NCI-H1105 treated with DMSO at 0.1 percent for 48 hours (cell line): ENCODE measurements around the gene C2.
A peak's percentile ranks its signal among the peaks of the same experiment; 100 is the strongest.
"Not testable (repeated sequence)": the region's sequence is repeated elsewhere in the genome, so short reads cannot be mapped to it uniquely, and the experiment has no call there.

Source experiments
- DNase-seq: peaks from one replicate; lab custom pipeline; 2025; lab: John Stamatoyannopoulos, UW

The C2 gene

DNA sequence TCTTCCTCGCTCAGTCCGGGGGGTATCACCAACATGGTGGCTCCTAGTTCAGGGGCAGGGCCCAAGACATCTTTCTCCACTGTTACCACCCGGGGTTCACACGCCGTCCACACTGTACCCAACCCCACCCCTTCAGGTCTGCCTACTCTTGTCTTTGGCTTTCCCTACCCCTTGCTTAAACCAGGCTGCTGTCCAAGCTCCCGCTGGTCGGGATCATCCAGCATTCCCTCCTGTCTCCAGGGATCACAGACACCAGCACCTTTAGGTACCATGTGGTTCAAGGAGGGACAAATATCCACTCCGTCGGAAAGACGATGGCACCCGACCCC, 30.9 kb downstream of the C2 start:
- DNase-seq: no peak

- peak; percentile 97 for DNase-seq
These were observed 31.5 kb downstream of the C2 start, which contains the start of the genes NELFE and SKIC2 for GRCh38 chr6:31958741-31959739. NELFE (minus strand) TSS chr6:31958971; CDS start chr6:31958446, 525 bp downstream. SKIC2 (plus strand) TSS chr6:31959175; CDS start chr6:31959193, 18 bp downstream.

- no peak for DNase-seq
These were observed 34.1 kb downstream of the C2 start for GRCh38 chr6:31961616-31962015.

DNA sequence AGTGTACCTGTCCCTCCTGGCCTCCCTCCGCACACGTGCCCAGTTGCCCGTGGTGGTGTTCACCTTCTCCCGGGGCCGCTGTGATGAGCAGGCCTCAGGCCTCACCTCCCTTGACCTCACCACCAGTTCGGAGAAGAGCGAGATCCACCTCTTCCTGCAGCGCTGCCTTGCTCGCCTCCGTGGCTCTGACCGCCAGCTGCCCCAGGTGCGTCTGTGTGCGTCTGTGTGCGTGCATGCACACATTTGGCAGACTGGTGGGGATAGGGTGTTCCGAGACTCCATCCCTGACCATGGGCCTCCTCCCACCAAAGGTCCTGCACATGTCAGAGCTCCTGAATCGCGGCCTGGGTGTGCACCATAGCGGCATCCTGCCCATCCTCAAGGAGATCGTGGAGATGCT, 36.4 kb downstream of the C2 start:
- no peak for DNase-seq

- DNase-seq: no peak
These were observed 38.2 kb downstream of the C2 start for GRCh38 chr6:31965700-31966099.

DNA sequence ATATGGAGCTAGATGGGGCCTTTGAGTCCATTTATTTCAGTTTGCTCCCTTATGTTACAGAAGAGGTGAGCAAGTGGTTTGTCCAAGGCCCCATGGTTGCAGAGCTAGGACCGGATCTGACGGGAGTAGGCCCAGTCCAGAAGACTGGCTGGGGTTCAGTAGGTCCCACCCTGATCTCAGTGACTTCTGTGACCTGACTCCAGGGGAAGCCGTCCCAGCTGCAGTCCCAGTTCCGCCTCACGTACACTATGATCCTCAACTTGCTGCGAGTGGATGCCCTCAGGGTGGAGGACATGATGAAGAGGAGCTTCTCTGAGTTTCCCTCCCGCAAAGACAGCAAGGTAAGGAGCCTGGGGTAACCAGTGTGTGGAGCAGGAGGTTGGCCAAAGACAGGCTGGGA, 39.0 kb downstream of the C2 start:
- DNase-seq: no peak

- no peak for DNase-seq
These were observed 39.7 kb downstream of the C2 start for GRCh38 chr6:31966997-31967925.

- DNase-seq: no peak
These were observed 40.4 kb downstream of the C2 start for GRCh38 chr6:31967926-31968320.

DNA sequence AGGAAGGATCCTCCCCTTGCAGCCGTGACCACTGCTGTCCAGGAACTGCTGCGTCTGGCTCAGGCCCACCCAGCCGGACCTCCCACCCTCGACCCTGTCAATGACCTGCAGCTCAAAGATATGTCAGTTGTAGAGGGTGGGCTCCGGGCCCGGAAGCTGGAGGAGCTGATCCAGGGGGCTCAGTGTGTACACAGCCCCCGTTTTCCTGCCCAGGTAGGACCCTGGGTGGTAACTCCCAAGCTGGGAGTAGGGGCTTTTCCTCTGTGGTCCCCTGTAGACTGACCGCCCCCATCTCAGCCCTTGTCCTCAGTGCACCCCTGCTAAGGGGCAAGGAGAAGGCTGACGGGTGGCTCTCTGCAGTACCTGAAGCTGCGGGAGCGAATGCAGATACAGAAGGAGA, 40.8 kb downstream of the C2 start:
- no peak for DNase-seq

DNA sequence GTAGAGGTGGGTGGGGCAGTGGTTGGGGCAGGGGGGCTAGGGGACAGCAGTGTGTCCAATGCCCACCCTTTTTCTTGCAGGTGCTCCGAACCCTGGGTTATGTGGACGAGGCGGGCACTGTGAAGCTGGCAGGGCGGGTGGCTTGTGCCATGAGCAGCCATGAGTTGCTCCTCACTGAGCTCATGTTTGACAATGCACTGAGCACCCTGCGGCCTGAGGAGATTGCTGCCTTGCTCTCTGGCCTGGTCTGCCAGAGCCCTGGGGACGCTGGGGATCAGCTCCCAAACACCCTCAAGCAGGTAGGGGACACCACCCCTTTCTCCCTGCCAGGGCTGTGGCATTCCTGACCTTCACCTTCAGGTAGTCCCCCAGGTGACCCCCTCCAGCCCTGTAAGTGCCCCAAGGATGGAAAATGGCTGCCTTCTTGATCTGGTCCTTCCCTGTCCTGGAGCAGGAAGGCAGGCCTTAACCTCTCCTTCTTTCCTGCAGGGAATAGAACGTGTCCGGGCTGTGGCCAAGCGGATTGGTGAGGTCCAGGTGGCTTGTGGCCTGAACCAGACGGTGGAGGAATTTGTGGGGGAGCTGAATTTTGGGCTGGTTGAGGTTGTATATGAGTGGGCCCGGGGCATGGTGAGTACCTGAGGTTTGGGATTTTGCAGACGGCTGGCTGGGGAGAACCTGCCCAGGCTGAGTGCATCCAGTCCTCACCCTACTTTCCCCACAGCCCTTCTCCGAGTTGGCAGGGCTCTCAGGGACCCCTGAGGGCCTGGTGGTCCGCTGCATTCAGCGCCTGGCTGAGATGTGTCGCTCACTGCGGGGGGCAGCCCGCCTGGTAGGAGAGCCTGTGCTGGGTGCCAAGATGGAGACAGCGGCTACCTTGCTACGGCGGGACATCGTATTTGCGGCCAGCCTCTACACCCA, 41.5 kb downstream of the C2 start:
- no peak for DNase-seq

GRCh38 chr6:31969712-31970603, 42.4 kb downstream of the C2 start:
- DNase-seq: no peak

GRCh38 chr6:31970604-31971271, 43.2 kb downstream of the C2 start:
- DNase-seq: peak; percentile 50

DNA sequence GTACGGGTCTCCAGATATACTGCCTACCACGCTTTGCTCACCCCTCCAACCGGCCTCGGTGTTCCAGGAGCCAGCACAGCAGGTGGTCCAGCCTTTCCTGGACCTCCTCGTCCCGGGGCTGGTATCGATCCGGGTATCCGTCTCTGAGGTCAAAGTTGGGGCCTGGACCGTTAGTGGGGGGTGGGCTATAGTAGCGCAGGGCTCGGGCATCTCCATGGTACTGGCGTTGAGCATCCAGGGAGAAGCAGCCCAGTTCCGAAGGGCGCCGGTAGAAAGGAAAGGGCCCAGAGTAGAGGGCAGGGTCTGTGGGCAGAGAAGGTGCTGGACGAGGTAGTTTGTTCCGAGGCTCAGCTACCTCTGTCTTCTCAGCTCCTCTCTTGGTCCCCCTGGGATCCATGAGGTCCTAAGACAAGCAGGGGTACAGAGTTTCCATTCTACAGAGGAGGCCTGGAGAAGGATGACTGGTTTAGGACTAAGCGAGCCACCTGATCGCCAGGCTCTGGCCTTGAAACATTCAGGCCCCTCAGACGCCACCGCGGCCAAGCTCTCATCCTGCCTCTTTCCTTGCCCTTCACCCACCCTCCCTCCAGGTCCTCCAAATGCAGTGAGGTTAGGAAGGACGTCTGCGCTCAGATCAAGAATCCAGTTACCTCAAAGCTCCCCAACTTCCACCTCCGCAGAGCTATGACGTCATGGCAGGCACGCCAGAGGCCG, 43.9 kb downstream of the C2 start:
- DNase-seq: no peak

- DNase-seq: peak; percentile 98
These were observed 44.6 kb downstream of the C2 start, which contains the start of gene DXO for GRCh38 chr6:31971993-31972708. DXO (minus strand) TSS chr6:31972138; CDS start chr6:31971675, 463 bp downstream.

GRCh38 chr6:31972709-31973350, 45.3 kb downstream of the C2 start:
- no peak for DNase-seq

- DNase-seq: not testable (repeated sequence)
These were observed 48.5 kb downstream of the C2 start for GRCh38 chr6:31976065-31976464.

DNA sequence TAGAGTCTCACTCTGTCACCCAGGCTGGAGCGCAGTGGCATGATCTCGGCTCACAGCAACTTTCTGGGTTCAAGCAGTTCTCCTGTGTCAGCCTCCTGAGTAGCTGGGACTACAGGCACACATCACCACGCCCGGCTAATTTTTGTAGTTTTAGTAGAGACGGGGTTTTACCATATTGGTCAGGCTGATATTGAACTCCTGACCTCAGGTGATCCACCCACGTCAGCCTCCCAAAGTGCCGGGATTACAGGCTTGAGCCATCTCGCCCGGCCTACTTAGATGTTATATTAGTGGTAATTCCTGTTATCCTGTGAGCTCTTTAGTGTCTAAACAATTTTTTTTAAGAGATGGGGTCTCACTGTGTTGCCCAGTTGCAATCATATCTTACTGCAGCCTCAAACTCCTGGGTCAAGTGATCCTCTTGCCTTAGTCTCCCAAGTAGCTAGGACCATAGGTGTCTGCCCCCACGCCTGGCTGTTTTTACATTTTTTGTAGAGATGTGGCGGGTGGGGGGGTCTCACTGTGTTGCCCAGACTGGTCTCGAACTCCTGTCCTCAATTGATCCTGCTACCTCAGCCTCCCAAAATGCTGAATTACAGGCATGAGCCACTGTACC, 50.4 kb downstream of the C2 start:
- no peak for DNase-seq
